Heart left ventricle (tissue), 13 donors: ENCODE data around the gene CHID1.

Source experiments
- CTCF ChIP-seq, 12 donors: fragments of 200-600 bp; sonication (generic) in 4 of 12; IDR thresholded peaks; one replicate each; pipeline versions ENCODE4 v1.5.0 to v1.8.0; 2018 to 2022; ENCODE audit warnings: antibody characterized with exemption in 12 of 12, mild to moderate bottlenecking in 5 of 12
- POLR2A ChIP-seq, 2 donors: fragments of 450-650 bp; IDR thresholded peaks; one replicate each; pipeline ENCODE4 v1.6.1; 2017; ENCODE audit warnings: antibody characterized with exemption in 2 of 2, mild to moderate bottlenecking in 2 of 2, moderate library complexity in 2 of 2
- donor health status: ischemic (EF 13 %, LVEDD 7.1; RV severe dilation, severe dysfunction).
- donor health status: DM: no; HTN: yes; CAD: no.
- donor health status: DM: no; HTN: no; CAD: no.
- donor health status: ischemic (EF 25% LVEDD 6.9; RV normal size, moderate dysfunction).
- donor health status: ischemic (EF 25% LVEDD 5.7; RV mildly dilated, moderate dysfunction).
- donor health status: ischemic (EF 35%, LVEDD 5.7; RV mildly dilated, moderate dysfunction).
- donor health status: nonischemic (EF 11% LVEDD 7.7; RV severe dilation, severe dysfunction).
- donor health status: DM: yes; HTN: yes; CAD: no.
- donor health status: PGD.
- donor health status: ischemic (EF 29% LVEDD 5.4; RV normal size, mild dysfunction).
- donor health status: nonischemic (EF 23%, LVEDD 6.1; RV moderate dilation, normal function).

- TF ChIP-seq CTCF (IDR thresholded peaks at IDR 0.05) = no peak
- no peak for TF ChIP-seq POLR2A (IDR thresholded peaks at IDR 0.05)
Observed at GRCh38 chr11:832529-833113, 78.0 kb downstream of the CHID1 start, which contains the start of gene CD151.
